NCI-H82 (cell line): Measurements from ENCODE around the gene JOSD1.

Experiments used
- DNase-seq: peaks from one replicate; lab custom pipeline; 2025; lab: John Stamatoyannopoulos, UW

The JOSD1 gene

DNA sequence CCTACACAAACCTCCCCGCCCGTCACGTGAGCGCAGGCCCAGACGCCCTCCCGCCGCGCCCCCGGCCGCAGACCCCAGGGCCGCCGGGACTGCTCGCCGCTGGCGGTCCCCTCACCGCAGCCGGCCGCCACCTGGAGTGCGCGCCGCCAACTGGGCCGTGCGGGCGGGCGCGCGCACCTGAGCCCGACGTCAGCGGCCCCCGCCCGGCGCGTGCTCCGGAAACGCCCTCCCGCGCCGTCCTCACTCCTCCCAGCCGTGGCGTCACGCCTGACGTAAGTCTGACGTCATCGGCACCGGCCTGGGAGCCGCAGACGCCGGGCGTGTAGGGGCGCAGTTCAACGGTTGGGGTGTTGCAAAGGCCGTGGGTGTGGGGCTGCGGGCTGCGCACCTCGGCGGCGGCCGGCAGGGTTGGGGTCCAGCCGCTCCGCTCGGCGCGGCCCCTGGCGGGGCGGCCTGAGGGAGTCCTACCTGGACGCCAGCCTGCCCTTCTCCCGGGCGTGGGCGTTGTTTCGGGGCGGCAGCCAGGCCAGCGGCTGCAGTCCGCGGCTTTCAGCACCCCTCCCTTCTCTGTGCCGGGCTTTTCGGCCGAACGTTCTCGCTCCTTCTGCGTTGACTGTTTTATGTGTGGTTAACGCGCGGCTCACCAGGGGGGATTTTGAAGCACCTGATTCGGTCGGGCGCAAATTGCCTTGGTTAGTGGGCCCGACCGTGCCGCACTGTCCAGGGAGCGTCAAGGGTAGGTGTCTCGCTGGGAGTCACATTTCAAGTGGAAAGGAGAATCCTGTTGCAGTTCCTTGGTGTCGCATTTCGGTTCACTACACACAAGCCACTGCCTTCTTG, at the start of gene JOSD1:
Gene JOSD1, minus strand, starts transcription at position 155 of the 840 bp plus-strand sequence. CDS start 956 bp downstream, outside the sequence.
- peak; percentile 89 for DNase-seq

DNA sequence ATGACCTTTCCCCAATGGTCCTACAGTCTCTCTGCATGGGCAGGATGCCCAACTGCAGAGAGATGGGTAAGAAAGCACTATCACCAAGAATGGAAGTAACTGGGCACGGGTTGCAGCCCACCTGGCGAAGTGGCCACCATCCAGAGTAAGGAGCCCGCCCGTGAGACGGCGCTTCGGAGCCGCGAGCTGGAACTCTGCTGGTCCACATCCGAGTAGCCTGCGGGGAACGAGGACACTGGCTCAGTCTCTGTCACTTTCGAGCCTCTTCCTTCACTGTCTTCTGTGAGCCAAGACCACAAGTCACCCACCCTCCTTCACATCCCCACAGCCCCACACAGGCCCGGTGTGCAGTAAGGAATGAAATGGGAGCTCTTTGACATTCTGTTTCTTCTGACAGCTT, 49.4 kb upstream of the JOSD1 start:
- no peak for DNase-seq

- DNase-seq, result no peak
These were observed 47.9 kb upstream of the JOSD1 start for GRCh38 chr22:38748487-38749136.

DNA sequence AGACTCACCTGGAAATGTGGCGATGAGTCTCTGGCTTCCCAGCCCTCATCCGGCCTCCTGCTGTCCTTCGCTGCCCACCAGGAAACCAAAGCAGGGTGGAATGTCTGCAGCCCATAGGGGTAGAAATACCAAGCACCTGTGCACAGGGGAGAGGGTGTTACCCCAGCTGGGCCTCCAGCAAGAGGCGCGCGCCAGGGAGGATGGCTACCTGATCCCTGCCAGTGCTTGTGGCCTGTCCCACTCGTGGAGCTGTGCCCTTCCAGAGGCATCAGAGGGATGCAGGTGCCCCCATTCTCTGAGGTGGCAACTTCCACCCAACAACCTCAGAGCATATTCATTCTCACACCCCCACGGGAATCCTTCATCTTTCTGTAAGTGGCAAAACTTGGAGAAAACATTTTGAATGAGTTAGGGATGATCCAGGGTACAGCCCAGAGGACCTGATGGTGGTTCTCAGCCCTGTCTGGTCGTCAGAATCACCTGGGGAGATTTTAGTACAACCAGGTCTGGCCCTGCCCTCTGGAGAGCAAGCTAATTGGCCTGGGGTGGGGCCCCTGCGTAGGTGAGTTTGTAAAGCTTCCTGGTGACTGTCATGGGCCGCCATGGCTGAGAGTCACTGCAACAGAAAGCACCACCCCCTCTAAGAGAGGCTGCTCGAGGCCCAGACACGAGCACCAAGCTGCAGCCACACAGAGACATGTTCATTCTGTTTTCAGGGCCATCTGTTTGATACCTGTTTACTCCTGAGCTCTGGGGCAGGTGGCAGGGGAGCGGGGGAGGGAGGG, 45.1 kb upstream of the JOSD1 start:
- DNase-seq, result no peak

DNA sequence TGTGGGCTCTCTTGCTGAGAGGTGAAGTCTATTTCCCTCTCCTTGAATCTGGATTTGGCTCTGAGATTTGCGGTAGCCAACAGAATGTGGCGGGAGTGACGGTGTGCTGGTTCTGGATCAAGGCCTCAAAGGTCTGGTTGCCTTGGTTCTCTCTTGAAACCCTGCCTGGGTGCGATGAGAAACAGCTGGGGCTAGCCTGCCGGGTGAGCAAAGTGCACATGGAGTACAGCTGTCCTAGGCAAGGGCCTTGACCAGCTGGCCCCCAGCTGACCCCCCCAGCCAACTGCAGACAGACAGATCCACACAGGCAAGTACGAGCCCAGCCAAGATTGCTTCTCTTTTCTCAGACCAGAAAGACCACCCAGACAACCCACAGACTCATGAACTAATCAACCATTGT, 44.2 kb upstream of the JOSD1 start:
- DNase-seq, result no peak

GRCh38 chr22:38742176-38742942, 41.6 kb upstream of the JOSD1 start:
- no peak for DNase-seq

DNA sequence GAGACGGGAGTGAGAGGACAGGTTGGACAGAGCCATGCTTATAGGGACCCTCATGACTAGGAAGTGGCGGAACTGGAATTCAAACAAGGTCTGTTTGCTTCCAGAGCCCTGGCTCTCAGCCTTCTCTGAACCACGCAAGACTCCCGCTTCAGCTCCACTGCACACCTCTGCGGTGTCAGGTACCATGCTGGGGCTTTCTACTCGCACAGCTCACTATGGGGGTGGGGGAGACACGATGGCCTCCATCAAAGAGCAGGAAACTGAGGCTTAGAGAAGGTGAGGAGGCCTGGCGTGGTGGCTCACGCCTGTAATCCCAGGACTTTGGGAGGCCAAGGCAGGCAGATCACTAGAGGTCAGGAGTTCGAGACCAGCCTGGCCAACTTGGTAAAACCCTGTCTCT, 40.8 kb upstream of the JOSD1 start:
- no peak for DNase-seq

DNA sequence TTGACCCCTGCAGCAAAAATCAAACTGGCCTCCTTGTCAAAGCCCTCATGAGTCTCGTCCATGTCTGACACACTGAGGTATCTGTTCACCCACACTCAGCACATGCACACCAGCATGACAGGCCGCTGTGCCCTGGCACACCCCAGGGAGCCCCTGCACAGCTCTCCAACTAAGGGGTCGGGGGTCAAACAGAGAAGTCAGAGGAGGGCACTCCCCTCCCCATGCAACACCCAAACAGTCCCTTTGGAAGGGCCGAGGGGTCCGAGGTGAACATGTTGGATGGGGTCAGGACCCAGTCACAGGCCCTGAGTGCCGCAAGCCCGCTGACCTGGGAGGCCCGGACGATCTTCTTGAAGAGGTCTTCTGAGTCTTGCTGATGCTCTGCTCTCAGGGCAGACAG, 40.4 kb upstream of the JOSD1 start:
- no peak for DNase-seq

DNA sequence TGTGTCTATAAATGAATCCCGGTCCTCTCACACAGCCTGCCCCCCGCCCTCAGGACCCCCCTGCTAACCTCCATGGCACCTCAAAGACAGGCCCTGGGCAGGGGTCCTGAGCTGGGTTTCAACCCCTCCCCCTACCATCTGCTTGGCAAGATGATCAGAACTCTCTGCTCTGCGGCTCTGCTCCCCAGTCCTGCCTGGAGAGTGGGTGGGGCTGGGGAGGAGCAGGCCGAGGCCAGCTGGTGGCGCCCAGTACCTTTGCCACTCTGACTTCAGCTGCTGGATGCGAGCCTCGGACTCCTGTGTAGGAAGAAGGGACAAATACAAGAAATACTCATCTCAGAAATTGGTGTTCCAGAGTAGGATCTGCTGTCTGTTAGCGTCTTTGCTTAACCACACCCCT, 40.0 kb upstream of the JOSD1 start:
- DNase-seq, result no peak

- DNase-seq, result no peak
These were observed 39.5 kb upstream of the JOSD1 start for GRCh38 chr22:38740116-38740723.

GRCh38 chr22:38739300-38740055, 38.7 kb upstream of the JOSD1 start:
- DNase-seq, result no peak

DNA sequence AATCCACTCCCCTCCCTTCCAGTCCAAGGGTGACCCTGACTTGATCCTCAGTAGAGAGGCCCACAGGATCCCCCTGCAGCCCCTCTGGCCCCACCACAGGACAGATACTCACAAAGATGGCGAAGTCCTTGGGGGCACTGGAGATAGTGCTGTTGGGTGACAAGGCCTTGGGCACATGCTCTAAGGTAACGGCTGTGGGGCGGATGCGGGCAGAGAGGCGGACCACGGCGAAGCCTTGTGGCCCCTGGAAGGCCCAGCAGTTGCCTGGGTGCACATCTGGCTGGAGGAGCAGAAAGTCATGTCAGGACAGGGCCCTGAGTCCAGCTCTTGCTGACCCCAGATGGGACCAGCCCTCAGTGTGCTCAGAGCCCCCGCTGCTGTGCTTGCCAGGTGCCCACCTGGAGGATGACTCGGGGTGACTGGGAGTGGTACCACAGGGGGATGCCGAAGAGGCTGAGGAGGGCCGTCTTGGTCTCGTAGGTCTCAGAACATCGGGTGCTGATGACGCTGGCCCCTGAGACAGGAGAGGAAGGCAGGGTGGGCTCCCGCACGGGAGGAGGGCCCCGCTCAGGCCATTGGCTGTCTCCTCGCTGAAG, 37.8 kb upstream of the JOSD1 start:
- no peak for DNase-seq

GRCh38 chr22:38737302-38738060, 36.7 kb upstream of the JOSD1 start:
- no peak for DNase-seq

- DNase-seq, result no peak
These were observed 35.5 kb upstream of the JOSD1 start for GRCh38 chr22:38736257-38736570.

- DNase-seq, result no peak
These were observed 34.9 kb upstream of the JOSD1 start for GRCh38 chr22:38735465-38736256.

DNA sequence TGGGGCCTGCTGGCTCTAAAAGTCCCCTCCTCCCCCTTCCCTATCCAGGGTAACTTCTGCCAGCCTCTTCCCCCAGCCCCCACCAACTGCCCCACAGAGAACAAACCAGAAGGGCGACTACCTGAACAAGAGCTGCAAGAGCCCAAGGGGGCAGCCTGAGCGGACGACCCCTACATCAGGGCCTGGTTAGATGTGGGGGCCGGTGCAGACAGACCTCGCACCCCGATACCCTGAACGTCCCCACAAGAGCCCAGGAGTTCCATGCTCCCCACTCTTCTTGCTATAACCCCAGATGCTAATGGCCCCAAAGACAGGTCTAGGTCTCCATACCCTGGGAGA, 34.4 kb upstream of the JOSD1 start:
- DNase-seq, result no peak

DNA sequence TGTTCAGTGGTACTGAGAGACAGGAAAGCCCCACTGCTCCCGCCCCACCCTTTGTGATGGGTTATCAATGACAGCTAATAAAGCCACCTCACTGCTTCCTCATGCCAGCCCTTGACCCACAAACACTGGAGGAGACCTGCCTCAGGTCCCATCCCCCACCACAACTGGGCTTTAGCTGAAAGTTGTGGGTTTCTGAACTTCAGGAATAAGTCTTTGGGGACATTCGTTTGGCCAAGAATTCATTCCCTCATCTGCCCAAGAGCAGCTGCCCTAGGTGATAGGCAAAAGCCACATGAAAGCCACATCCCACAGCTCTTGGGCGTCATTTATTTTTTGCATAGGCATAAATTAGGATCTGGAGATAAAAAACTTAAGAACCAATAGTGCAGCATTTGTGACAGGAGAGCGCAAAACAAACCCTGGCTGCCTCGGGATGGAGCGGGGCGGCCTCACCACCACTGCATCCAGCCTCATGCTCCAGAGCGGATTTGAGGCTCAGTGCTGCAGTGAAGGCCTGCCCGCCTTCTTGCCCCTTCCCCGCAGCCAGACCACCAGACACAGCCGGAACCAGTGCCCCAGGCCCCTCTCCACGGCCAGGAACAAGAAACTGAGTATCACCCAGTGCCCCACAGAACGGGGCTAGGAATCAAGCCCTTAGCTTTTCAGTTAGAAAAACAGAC, 33.8 kb upstream of the JOSD1 start:
- DNase-seq, result no peak

DNA sequence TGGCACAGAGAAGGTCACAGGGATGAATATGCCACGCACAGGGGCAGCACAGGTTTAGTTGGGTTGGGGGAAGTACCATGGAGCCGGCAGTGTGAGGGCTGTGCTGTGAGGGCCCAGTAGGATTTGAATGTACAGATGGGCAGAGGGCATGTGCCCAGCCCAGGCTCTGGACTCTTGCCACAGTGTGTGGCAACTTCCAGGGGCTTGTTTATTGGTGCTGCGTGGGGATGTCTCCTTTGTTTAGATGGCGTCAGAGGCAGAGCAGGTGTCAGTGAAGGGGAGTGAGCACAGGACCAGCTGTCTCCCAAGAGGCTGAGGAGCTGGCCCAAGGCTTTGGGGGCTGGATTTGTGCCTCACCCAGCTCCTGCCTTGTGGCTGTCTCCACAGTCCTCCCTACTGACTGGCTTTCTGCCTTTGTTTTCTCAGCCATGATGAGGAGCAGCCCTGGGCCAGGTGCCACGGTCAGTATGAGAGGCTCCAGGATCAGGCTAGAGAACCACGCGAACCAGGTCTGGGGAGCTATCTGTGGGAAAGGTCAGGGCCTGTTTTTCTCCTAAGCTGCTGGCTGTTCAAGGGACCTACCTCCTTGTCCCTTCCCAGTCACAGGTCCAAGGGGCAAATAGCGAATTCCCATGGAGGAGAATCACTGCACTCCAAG, 33.1 kb upstream of the JOSD1 start:
- peak; percentile 11 for DNase-seq
